ENCODE data around the gene KCMF1. TPM values are rescaled to one million over a fixed set of nuclear protein-coding genes. Genes with fewer than 3 reads are reported as not detected.

KCMF1 gene
- total RNA-seq, 1 donor from 2014 or later = 29.7 TPM

- Histone ChIP-seq H3K4me1 (peaks cover 16% of the 10 kb centered on the region), H3K36me3 (no peaks in the 10 kb centered on the region), H3K27me3 (no peaks in the 10 kb centered on the region), H3K9me3 (no peaks in the 10 kb centered on the region), H3K27ac (no peak overlapping the region), H3K4me3 (no peak overlapping the region)
- intact Hi-C loops (cut with DNase I) = no loop called here
- DNase-seq (ENCODE audit: extremely low spot score in 2 of 2) = no peak
- TF ChIP-seq POLR2A (IDR thresholded peaks at IDR 0.05) = no peak
- no peak for TF ChIP-seq CTCF (IDR thresholded peaks at IDR 0.05)
- no peak for TF ChIP-seq POLR2AphosphoS5 (IDR thresholded peaks at IDR 0.05; ENCODE audit: insufficient read depth in 1 of 2, low read depth in 1 of 2)
These were observed 11.1 kb upstream of the KCMF1 start for GRCh38 chr2:84959566-84960506.

DNA sequence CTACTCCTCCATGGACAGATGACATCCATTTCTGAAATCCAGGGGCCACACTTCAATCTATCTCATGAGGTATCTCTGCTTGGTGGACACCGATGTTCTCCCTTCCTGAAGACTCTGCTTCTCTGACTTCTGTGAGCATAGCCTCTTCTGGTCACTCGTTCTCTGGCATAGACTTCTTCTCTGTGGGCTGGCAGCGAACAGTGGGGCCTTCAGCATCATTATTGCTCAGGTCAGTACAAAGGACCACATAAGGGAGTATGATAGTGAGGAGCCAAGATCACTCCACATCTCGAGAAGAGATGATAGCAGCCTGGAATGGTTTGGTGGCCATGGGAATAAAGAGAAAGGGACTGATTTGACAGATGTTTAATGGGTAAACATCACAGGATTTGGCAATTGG, 8.0 kb upstream of the KCMF1 start:
- no peak overlapping the region for H3K27ac ChIP-seq
- no peak overlapping the region for H3K4me3 ChIP-seq
- intact Hi-C loops (cut with DNase I) = no loop called here
- DNase-seq (ENCODE audit: extremely low spot score in 2 of 2) = no peak
- H3K27me3 ChIP-seq = no peaks in the 10 kb centered on the region
- peaks cover 0 to 7% of the 10 kb centered on the region in 2 donors for H3K36me3 ChIP-seq
- H3K9me3 ChIP-seq = no peaks in the 10 kb centered on the region
- H3K4me1 ChIP-seq = peaks cover 12% of the 10 kb centered on the region
- TF ChIP-seq POLR2AphosphoS5 (IDR thresholded peaks at IDR 0.05; ENCODE audit: insufficient read depth in 1 of 2, low read depth in 1 of 2) (no peak), CTCF (IDR thresholded peaks at IDR 0.05) (no peak), POLR2A (IDR thresholded peaks at IDR 0.05) (no peak)

DNA sequence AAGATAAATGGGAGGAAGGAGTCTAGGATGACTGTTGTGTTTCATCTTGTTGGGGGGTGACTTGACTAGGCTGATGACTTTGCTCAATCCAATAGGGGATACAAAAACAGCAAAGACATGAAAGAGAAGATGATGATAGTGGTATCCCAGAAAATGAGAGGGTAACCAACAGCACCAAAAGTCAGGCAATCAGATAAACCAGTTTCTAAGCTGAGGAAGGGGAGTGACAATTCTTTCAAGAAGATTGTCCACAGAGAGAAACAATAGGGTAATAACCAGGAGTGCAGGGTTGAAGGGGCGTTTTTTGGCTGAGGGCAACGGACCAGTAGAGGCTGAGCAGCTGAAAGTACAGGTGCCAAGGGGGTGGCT, 7.7 kb upstream of the KCMF1 start:
- intact Hi-C loops (cut with DNase I) = no loop called here
- Histone ChIP-seq H3K36me3 (peaks cover 0 to 7% of the 10 kb centered on the region in 2 donors), H3K27me3 (no peaks in the 10 kb centered on the region), H3K27ac (no peak overlapping the region), H3K9me3 (no peaks in the 10 kb centered on the region), H3K4me3 (no peak overlapping the region), H3K4me1 (peaks cover 12% of the 10 kb centered on the region)
- TF ChIP-seq POLR2AphosphoS5 (IDR thresholded peaks at IDR 0.05; ENCODE audit: insufficient read depth in 1 of 2, low read depth in 1 of 2) (no peak), POLR2A (IDR thresholded peaks at IDR 0.05) (no peak), CTCF (IDR thresholded peaks at IDR 0.05) (no peak)
- no peak for DNase-seq (ENCODE audit: extremely low spot score in 2 of 2)

DNA sequence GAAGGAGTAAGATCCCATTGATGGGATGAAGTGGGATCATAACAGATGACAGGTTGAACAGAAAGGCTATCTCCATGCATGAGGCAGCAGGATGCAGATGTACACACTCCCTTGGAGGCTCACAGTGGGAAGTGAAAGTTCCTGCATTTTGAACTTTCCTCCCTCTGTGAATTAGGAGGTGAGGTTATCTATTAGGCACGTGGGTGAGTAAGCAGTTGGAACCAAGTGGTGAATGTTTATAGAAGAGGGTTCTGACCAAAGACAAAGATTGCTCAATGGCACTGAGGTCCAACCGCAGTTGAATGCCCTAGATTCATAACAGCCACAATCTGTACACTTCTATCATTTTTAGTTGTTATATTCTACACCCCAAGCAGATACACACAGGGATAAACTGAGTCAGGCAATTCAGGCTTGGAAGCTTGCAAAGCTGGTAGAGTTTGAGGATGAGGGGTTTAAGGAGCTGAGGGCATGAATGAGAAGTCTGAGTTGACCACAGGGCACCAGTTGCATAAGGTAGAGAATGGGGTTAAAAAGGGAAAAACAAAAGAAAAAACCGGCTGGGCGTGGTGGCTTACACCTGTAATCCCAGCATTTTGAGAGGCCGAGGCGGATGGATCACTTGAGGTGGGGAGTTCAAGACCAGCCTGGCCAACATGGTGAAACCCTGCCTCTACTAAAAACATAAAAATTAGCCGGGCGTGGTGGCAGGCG, 7.1 kb upstream of the KCMF1 start:
- Histone ChIP-seq H3K4me1 (peaks cover 17% of the 10 kb centered on the region), H3K4me3 (no peak overlapping the region), H3K36me3 (peaks cover 0 to 7% of the 10 kb centered on the region in 2 donors), H3K9me3 (no peaks in the 10 kb centered on the region), H3K27ac (no peak overlapping the region), H3K27me3 (no peaks in the 10 kb centered on the region)
- intact Hi-C loops (cut with DNase I) = no loop called here
- TF ChIP-seq POLR2A (IDR thresholded peaks at IDR 0.05) (no peak), POLR2AphosphoS5 (IDR thresholded peaks at IDR 0.05; ENCODE audit: insufficient read depth in 1 of 2, low read depth in 1 of 2) (no peak), CTCF (IDR thresholded peaks at IDR 0.05) (no peak)
- no peak for DNase-seq (ENCODE audit: extremely low spot score in 2 of 2)
